HG03103 (cell line): ENCODE measurements around the gene MLEC.
"Not testable (repeated sequence)": the region's sequence is repeated elsewhere in the genome, so short reads cannot be mapped to it uniquely, and the experiment has no call there.

Source experiments
- ATAC-seq: cut with Tn5 transposase; IDR thresholded peaks from one replicate; pipeline ENCODE4 v1.9.1; 2021; ENCODE audit warnings: low read depth; ENCODE audit not compliant: unreplicated experiment

Gene MLEC

DNA sequence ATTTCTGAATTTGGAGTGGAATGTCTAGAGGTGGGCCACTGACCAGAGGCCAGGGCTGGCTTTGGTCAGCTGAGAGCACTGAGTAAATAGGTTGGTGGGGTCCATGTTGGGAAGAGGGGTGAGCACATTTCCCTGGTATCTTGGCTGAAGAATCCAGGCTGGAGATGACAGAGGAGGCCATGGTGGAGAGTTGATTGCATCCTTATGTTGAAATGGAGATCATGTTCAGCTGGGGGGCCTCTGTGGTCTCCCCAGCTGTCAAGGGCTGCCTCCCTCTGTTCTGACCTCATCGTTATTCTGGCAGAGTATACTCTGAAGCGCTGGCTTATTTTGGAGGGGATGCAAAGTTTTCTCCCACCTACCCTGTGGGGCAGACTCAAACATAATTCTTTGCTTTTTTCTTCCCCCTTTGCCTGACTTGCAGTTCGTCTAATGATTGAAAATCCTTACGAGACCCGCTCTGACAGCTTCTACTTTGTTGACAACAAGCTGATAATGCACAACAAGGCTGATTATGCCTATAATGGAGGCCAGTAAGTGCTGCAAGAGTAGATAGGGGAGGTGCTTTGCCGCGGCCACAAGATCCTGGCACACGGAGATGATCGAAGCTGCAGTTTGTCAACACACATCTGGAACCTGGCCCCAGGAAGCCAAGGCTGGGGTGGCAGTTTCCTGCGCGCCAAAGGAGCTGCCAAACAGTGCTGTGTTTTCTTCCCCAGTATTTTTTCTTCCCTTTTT is 32.7 kb downstream of the MLEC start:
- ATAC-seq, result no peak

- no peak for ATAC-seq
These were observed 33.5 kb downstream of the MLEC start for GRCh38 chr12:120720234-120720986.

DNA sequence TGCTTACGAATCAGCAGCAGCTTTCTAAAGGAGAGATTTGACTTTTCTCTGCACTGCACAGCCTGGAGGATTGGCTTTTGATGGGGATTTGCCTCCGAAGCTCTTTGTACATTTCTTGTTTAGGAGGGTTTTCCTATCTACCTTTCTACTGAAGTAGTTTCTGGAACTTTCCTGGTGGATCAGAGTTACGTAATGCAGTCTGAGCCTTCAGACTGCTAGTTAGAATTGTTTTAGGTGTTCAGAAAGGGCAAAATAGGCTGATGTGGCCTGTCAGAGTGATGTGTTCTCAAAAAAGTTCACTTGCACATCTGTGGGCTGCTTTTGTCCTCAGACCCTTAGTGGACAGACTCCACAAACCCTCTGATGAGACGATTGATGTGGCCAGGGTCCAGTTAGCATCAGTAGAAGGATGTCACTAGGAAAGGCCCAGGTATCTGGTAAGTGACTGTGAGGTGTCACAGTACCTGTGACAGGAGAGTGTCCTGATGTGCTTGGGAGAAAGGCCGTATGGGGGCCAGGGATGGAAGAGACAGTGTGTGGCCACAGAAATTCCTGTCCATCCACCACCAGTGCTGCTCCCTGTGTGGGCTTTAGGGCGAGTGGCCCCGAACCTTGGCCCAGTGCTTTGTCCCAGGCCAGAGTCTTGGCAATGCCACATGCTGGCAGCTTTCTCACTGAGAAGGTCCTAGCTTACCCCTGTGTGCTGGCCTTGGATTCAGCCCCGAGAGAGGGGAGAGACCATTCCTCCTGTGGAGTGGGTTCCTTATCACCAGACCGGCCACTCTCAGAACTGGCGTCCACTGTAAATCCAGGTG is 34.2 kb downstream of the MLEC start:
- no peak for ATAC-seq

DNA sequence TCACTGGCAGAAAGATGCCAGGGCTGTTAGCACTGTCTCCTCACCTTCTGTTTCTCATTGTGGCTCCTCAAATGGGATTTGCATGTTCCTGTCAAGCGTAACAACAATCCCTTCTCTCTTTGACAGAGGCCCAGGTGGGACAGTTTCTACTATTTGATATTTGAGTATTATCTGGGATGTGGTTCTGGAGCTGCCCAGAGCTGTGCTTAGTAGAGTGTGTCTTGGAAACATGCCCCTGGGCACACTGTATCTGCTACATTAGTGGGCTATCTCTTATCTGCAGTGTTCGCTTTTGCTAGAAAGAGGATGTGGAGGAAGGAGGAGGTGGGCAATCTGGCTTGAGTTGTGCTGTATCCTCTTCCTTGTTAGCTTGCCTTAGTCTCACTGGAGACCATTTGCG is 34.9 kb downstream of the MLEC start:
- ATAC-seq, result no peak

GRCh38 chr12:120722784-120723183 is 35.8 kb downstream of the MLEC start:
- no peak for ATAC-seq

DNA sequence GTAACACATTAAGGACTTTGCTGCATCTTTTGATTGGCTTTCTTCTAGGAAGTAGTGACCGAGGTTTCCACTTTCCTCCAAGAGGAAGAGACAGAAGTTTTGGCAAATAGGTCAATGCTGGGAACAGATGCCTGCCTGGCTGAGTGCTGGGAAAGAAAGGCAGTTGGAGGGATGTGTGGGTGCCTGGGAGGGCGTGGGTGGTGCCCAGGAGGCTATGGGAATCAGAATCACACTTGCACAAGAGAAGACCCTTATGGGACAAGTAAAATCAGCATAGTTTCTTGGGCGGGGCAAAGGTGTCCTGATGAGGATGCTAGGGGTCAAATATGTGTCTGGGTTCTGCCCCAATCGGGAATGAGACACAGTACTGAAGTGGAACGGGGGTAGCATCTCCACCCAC is 37.8 kb downstream of the MLEC start:
- ATAC-seq, result no peak

DNA sequence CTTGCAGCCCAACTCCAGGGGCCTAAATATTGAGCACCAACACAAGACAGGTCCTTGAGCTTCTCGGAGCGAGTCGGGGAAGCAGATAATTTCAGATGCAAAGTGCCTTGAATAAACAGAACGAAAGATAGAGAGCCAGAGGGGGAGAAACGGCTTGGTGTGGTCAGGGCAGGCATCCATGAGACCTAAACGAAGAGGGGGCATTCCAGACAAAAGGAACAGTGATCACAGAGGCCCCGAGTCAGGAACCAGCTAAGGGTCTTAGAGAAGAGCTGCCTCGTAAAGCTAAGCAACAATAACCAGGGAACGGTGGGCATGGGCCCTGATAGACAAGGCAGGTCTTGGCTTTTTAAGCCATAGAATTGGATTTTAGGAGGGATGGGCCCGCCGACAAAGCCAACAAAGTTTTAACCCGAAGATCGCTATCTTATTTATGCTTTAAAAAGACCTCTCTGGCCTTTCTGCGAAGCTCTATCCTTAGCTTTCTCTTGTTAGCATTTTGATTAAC is 38.3 kb downstream of the MLEC start:
- no peak for ATAC-seq

DNA sequence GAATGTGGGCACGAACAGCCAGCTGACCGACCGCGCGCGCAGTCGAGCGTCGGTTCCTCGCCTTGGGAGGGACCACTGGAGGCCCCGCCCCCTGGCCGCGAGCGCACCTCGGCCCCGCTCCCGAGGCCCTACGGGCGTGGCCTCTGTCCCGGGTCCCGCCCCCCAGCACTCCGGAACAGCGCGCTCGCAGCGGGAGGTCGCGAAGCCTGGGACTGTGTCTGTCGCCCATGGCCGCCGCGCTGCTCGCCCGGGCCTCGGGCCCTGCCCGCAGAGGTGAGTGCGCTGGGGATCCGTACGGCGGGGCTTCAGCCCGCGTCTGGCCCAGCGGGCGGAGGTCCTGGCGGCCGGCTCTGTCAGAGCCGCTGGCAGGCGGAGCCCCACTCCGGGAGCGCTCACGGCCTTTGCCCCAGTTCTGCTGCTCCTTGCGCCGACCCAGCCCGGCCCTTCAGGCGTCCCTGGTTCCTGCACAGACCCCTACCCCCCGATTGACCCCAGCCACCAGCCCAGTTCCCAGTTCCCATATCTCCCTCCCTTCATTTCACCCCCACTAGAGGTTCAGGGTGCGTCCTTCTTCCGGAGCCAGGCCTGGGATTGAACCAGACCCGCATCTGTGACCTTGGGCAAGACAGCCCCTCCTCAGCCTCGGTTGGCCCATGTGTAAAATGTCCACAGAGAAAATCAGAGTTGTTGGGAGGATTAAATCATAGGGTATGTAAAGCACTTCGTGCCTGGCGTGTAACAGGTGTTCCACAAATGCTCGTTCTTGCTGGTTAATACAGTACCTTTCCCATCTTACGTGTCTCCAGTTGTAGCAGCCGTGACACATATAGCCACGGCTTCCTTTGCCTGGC is 38.9 kb downstream of the MLEC start, which contains the start of gene ACADS:
Gene ACADS (plus strand): TSS at position 168 of the 851 bp plus-strand sequence. CDS start 60 bp downstream, at position 228.
- peak; percentile 87 for ATAC-seq

DNA sequence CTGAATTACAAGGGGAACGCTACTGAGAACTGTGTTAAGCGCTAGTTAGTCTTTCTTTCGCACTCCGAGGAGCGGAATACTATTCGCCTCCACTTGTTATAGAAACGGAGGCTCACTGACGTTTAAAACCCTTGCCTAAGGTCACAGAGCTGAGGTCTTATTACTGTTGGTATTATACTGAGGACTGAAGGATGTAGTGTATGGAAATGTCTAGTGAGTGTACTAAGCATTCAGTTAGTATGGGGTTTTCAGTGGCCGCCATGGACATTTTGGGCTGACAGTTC is 39.5 kb downstream of the MLEC start:
- no peak for ATAC-seq

GRCh38 chr12:120726961-120727360 is 40.0 kb downstream of the MLEC start:
- ATAC-seq, result no peak

GRCh38 chr12:120732198-120732597 is 45.2 kb downstream of the MLEC start:
- ATAC-seq, result not testable (repeated sequence)

DNA sequence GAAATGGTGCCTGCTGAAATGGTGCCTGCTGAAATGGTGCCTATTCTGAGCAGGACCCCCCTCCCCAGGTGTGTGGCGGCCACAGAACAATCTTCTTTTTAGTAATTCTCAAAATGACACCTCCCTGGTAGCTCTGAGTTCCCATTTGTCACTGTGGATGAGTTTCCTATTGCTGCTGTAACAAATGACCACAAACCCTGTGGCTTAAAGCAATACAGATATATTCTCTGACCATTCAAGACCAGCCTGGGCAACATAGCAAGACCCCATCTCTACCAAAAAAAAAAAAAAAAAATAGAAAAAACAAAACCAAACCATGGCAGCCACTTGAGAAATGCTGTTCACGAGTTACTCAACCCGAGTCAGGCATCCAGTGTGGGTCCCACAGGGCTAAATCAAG is 46.6 kb downstream of the MLEC start:
- ATAC-seq, result no peak

DNA sequence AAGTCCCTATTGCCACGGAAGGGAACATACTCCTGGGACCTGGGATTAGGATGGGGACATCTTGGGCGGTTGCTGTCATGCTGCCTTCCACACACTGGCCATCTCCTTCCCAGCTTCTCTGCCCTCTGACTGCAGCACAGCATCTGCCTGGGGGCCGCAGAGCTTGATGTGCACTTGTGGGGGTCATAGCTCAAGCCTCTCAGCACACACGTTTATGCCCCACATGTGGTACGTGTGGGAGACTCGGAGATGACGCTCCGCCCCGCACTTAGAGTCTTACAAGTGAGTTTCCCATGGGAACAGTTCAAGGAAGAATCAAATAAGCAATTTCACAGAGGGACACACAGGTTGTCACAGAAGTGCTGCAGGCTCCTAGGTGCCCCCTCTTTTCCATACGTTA is 47.3 kb downstream of the MLEC start:
- no peak for ATAC-seq

DNA sequence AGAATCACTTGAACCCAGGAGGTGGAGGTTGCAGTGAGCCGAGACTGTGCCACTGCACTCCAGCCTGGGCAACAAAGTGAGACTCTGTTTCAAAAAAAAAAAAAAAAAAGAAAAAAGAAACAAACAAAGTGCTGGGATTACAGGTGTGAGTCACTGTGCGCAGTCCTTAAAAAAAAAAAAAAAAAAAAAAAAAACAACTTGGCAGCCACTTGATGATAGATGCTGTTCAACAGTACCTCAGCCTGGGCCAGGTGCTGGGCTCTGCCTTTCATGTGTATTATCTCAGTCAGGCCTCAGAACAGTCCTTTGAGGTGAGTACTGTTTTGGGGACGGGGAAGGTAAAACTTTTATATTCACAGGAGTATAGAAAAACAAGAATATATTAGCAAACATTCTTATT is 48.2 kb downstream of the MLEC start:
- ATAC-seq, result no peak

DNA sequence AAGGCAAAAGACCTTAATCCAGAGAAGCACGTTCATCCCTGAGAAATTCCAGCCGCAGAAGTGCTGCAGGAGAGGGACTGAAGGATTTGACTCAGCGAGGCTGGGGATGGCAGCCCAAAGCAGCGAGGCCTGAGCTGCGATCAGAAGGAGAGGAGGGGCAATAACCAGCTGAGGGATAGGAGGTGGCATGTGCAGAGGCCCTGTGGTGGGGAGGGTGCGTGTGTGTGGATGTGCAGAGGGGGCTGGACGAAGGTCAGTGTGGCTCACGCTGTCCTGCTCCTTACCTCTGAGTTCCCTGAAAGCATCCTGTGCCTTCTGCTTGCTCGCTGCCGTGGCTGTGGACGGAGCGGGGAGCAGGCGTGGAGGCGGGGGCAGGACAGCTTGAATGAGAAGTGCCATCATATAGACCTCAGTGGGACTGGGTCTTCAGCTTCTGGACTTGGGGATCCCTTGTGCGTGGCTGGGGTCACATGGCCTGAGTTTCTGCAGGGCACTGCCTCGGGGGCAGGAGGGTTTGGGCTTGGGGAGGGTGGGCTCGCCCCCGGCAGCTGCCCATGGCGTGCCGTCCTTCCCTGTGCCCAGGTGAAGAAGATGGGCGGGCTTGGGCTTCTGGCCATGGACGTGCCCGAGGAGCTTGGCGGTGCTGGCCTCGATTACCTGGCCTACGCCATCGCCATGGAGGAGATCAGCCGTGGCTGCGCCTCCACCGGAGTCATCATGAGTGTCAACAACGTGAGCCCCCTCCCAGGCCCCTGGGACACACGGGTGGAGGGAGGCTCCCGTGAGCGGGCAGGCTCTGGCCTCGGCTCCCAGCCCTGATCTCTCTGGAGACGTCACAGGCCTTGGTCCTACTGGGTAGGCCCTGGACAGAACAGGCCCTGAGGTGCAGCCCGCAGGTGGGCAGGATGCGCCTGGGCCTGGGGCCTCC is 49.7 kb downstream of the MLEC start:
- no peak for ATAC-seq

- ATAC-seq, result no peak
These were observed 50.8 kb downstream of the MLEC start for GRCh38 chr12:120737557-120738251.

DNA sequence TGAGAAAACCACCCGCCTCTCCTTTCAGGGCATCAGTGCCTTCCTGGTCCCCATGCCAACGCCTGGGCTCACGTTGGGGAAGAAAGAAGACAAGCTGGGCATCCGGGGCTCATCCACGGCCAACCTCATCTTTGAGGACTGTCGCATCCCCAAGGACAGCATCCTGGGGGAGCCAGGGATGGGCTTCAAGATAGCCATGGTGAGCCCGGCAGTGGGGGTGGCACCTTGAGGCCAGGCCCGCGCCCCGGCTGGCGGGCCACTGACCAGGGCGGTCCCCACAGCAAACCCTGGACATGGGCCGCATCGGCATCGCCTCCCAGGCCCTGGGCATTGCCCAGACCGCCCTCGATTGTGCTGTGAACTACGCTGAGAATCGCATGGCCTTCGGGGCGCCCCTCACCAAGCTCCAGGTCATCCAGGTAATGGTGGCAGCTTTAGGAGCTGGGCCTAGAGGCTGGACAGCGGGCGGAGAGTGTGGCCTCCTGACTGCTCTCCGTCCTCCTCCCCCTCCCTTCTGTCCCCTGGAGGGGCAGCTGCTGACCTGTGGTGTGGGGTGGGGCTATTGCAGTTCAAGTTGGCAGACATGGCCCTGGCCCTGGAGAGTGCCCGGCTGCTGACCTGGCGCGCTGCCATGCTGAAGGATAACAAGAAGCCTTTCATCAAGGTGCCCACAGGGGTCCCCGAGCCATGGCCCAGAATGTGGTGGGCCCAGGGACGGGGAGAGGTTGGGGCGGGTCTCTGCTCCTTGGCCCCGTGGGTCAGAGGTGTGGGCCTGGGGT is 51.5 kb downstream of the MLEC start:
- ATAC-seq, result no peak
